ENCODE results near the gene GABRB3. TPM values are rescaled to one million over a fixed set of nuclear protein-coding genes. Genes with fewer than 3 reads are reported as not detected.

The GABRB3 gene
- total RNA-seq, 1 donor from 2014 or later, result 47.9 TPM

GRCh38 chr15:26624128-26624527, 148.7 kb downstream of the GABRB3 start:
- Mint-ChIP-seq H3K27me3 (ENCODE audit: low read depth, unreplicated experiment) (no peaks in the 10 kb centered on the region), H3K4me3 (ENCODE audit: unreplicated experiment) (no peak overlapping the region), H3K36me3 (ENCODE audit: low read depth, unreplicated experiment) (peaks cover 14% of the 10 kb centered on the region), H3K4me1 (ENCODE audit: low read depth, unreplicated experiment) (peaks cover 12% of the 10 kb centered on the region), H3K9me3 (ENCODE audit: unreplicated experiment) (peaks cover 8% of the 10 kb centered on the region), H3K27ac (ENCODE audit: unreplicated experiment) (no peak overlapping the region)
- no peaks in the 10 kb centered on the region for H3K4me1 ChIP-seq (ENCODE audit: insufficient read depth, low read length)
- no peaks in the 10 kb centered on the region for H3K79me2 ChIP-seq (ENCODE audit: insufficient read depth, low read length)
- H3K9me3 ChIP-seq (ENCODE audit: insufficient read depth, low read depth, low read length), result peaks cover 4% of the 10 kb centered on the region
- no peak overlapping the region for H3K27ac ChIP-seq (ENCODE audit: low read depth, low read length)
- H3K4me2 ChIP-seq (ENCODE audit: low read length), result no peak overlapping the region
- no peaks in the 10 kb centered on the region for H3K36me3 ChIP-seq (ENCODE audit: insufficient read depth, low read length)
- TF ChIP-seq EZH2 (IDR thresholded peaks at IDR 0.05; ENCODE audit: insufficient read depth, low read length) (no peak), CTCF (IDR thresholded peaks at IDR 0.05; ENCODE audit: insufficient read depth, low read depth, low read length) (no peak)
- no peaks in the 10 kb centered on the region for H3K27me3 ChIP-seq (ENCODE audit: insufficient read depth, low read length)
- H4K20me1 ChIP-seq (ENCODE audit: insufficient read depth, low read length), result no peaks in the 10 kb centered on the region
- DNase-seq (ENCODE audit: low read depth) (no peak), FAIRE-seq (no peak)
- no peak overlapping the region for H2AFZ ChIP-seq (ENCODE audit: low read depth, low read length)
- no peak overlapping the region for H3K4me3 ChIP-seq (ENCODE audit: insufficient read depth, low read depth, low read length)
- no peak overlapping the region for H3K9ac ChIP-seq (ENCODE audit: low read length)

- peaks cover 13% of the 10 kb centered on the region for H3K36me3 Mint-ChIP-seq (ENCODE audit: low read depth, unreplicated experiment)
- Histone ChIP-seq H3K9ac (ENCODE audit: low read length) (no peak overlapping the region), H3K79me2 (ENCODE audit: insufficient read depth, low read length) (no peaks in the 10 kb centered on the region), H3K4me1 (ENCODE audit: insufficient read depth, low read length) (no peaks in the 10 kb centered on the region), H3K27ac (ENCODE audit: low read depth, low read length) (no peak overlapping the region), H3K4me3 (ENCODE audit: insufficient read depth, low read depth, low read length) (no peak overlapping the region), H3K36me3 (ENCODE audit: insufficient read depth, low read length) (no peaks in the 10 kb centered on the region), H3K4me2 (ENCODE audit: low read length) (no peak overlapping the region), H4K20me1 (ENCODE audit: insufficient read depth, low read length) (no peaks in the 10 kb centered on the region), H3K27me3 (ENCODE audit: insufficient read depth, low read length) (no peaks in the 10 kb centered on the region), H3K9me3 (ENCODE audit: insufficient read depth, low read depth, low read length) (peaks cover 4% of the 10 kb centered on the region), H2AFZ (ENCODE audit: low read depth, low read length) (no peak overlapping the region)
- TF ChIP-seq CTCF (IDR thresholded peaks at IDR 0.05; ENCODE audit: insufficient read depth, low read depth, low read length) (no peak), EZH2 (IDR thresholded peaks at IDR 0.05; ENCODE audit: insufficient read depth, low read length) (no peak)
- FAIRE-seq, result no peak
- no peak overlapping the region for H3K4me3 Mint-ChIP-seq (ENCODE audit: unreplicated experiment)
- H3K4me1 Mint-ChIP-seq (ENCODE audit: low read depth, unreplicated experiment), result peaks cover 12% of the 10 kb centered on the region
- DNase-seq (ENCODE audit: low read depth), result no peak
- peaks cover 8% of the 10 kb centered on the region for H3K9me3 Mint-ChIP-seq (ENCODE audit: unreplicated experiment)
- no peaks in the 10 kb centered on the region for H3K27me3 Mint-ChIP-seq (ENCODE audit: low read depth, unreplicated experiment)
- H3K27ac Mint-ChIP-seq (ENCODE audit: unreplicated experiment), result no peak overlapping the region
Measured at GRCh38 chr15:26623071-26623470, 149.8 kb downstream of the GABRB3 start.

GRCh38 chr15:26621816-26622215, 151.1 kb downstream of the GABRB3 start:
- no peak overlapping the region for H2AFZ ChIP-seq (ENCODE audit: low read depth, low read length)
- no peak overlapping the region for H3K27ac ChIP-seq (ENCODE audit: low read depth, low read length)
- H3K4me3 ChIP-seq (ENCODE audit: insufficient read depth, low read depth, low read length), result no peak overlapping the region
- DNase-seq (ENCODE audit: low read depth) (no peak), FAIRE-seq (no peak)
- H3K36me3 ChIP-seq (ENCODE audit: insufficient read depth, low read length), result no peaks in the 10 kb centered on the region
- Mint-ChIP-seq H3K9me3 (ENCODE audit: unreplicated experiment) (peaks cover 4% of the 10 kb centered on the region), H3K4me1 (ENCODE audit: low read depth, unreplicated experiment) (peaks cover 12% of the 10 kb centered on the region), H3K27me3 (ENCODE audit: low read depth, unreplicated experiment) (no peaks in the 10 kb centered on the region), H3K27ac (ENCODE audit: unreplicated experiment) (no peak overlapping the region), H3K36me3 (ENCODE audit: low read depth, unreplicated experiment) (peaks cover 11% of the 10 kb centered on the region), H3K4me3 (ENCODE audit: unreplicated experiment) (no peak overlapping the region)
- no peaks in the 10 kb centered on the region for H3K79me2 ChIP-seq (ENCODE audit: insufficient read depth, low read length)
- TF ChIP-seq EZH2 (IDR thresholded peaks at IDR 0.05; ENCODE audit: insufficient read depth, low read length), result no peak
- TF ChIP-seq CTCF (IDR thresholded peaks at IDR 0.05; ENCODE audit: insufficient read depth, low read depth, low read length), result no peak
- peaks cover 4% of the 10 kb centered on the region for H3K9me3 ChIP-seq (ENCODE audit: insufficient read depth, low read depth, low read length)
- H3K4me2 ChIP-seq (ENCODE audit: low read length), result no peak overlapping the region
- H4K20me1 ChIP-seq (ENCODE audit: insufficient read depth, low read length), result no peaks in the 10 kb centered on the region
- H3K9ac ChIP-seq (ENCODE audit: low read length), result no peak overlapping the region
- no peaks in the 10 kb centered on the region for H3K4me1 ChIP-seq (ENCODE audit: insufficient read depth, low read length)
- no peaks in the 10 kb centered on the region for H3K27me3 ChIP-seq (ENCODE audit: insufficient read depth, low read length)

Data from astrocyte (in vitro differentiated cells and primary cell).